Testis (tissue), 2 donors: ENCODE data around the gene LRP1B.

ENCODE experiments used
- CTCF ChIP-seq, 3 experiments: fragments of 450-650 bp in 2 of 3; fragments of 200-600 bp in 1 of 3; sonication (generic) in 1 of 3; IDR thresholded peaks; one replicate each; pipeline ENCODE4 v1.5.1; 2016 to 2019; ENCODE audit warnings: antibody characterized with exemption in 3 of 3, mild to moderate bottlenecking in 2 of 3, moderate library complexity in 1 of 3
- POLR2A ChIP-seq: fragments of 450-650 bp; IDR thresholded peaks from one replicate; pipeline ENCODE4 v1.6.1; 2017; ENCODE audit warnings: antibody characterized with exemption, mild to moderate bottlenecking, moderate library complexity

- TF ChIP-seq CTCF (IDR thresholded peaks at IDR 0.05), result no peak
- no peak for TF ChIP-seq POLR2A
Observed at GRCh38 chr2:141699573-141699972, 431.2 kb downstream of the LRP1B start.
